ENCODE measurements around the gene CACNA2D1.
"Not testable (repeated sequence)": the region's sequence is repeated elsewhere in the genome, so short reads cannot be mapped to it uniquely, and the experiment has no call there.

The CACNA2D1 gene

DNA sequence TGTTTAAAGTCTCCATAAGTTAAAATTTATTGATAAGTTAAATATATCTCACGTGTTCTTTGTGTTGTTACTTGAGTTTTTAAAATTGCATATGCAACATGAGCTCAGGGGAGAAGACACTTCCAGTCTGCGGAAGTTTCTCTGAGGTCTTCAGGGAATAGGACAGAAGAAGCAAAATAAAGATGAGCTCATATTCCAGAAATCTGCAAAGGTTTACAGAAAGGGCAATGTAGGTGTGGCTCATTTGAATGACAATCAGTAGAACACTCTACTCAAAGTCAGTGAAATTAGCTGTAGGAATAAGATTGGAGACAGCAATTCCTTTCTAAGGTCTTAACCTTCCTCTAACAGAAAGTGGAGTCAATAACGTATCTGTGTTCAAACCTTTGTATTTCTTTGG lies 53.7 kb downstream of the CACNA2D1 start:
- DNase-seq = no peak

DNA sequence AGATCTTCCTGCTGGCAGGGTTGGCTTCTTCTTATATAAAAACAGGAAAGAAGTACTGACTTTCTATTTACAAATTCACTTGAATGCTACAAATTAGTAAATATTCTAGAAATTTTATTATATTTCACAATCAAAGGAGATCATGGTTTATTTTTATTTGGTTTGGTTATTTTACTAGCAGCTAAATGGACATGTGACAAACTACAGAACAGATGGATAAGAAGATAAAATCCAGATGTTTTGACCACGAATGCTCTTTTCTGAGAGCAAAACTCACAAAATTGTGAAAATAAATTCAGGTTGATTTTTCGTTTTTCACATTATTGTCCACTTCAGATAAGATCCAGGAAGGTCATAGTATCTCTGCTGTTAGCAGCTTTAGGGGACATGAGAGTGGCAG lies 55.4 kb downstream of the CACNA2D1 start:
- DNase-seq = no peak

DNA sequence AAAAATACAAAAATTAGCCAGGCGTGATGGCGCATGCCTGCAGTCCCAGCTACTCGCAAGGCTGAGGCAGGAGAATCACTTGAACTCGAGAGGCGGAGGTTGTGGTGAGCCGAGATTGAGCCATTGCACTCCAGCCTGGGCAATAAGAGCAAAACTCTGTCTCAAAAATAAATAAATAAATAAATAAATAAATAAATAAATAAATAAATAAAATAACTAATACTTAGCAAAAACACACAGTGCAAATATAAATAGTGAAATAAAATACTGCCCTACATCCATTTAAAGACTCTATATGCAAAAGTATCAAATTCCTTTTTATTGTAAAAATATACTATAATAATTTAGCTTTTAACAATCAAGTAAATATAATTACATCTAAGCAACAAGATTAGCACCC lies 57.0 kb downstream of the CACNA2D1 start:
- not testable (repeated sequence) for DNase-seq

DNA sequence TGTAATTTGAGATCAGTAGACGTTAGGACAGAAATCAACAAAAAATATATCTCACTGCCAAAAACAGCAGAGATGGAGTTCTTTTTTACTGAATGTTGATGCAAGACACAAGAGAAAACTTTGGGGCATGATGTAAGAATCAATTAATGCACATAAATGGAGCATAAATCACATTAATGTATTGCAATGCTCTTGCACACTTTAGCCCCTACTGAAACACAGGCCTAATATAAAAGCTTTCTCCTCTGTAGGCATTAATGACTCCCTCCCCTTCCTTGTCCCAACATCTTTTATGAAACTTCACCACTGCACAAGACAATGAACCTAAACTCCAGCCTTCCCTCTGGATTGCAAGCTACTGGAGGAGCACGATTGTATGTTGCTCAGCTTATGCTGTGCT lies 58.8 kb downstream of the CACNA2D1 start:
- DNase-seq = no peak

DNA sequence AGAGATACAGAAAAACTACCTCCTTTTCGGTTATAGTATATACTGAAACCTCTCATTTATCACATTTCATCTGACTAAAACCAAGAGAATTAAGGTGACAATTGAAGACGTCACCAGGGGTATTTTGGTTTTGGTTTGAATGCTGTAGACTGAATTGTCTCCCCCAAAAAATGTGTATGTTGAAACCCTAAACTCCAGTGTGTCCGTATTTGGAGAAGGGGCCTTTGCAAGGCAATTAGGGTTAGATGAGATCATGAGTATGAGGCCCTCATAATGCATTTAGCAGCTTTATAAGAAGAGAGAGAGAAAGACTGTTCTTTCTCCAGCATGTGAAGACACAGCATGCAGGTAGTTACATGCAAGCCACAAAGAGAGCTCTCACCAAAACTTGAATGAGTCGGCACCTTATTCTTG lies 59.5 kb downstream of the CACNA2D1 start:
- no peak for DNase-seq

DNA sequence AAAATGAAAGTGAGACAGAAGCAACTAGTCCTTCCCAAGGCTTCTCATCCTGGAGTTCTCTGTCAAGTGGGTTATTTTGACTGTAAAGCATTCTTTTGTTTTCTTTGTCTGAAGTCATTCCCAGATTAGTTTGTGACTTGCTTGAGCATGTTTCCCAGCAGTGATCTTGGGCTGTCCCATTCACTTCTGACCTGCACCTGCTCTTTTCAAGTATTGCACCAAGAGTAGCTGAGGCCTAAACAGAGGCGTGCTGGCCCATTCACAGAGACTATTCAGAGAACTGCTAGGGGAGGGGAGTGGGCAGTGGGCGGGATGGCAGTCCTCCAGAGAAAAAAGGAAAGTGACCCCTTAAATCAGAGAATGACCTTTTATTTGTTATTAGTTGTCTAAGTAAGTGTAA lies 61.3 kb downstream of the CACNA2D1 start:
- DNase-seq = no peak

DNA sequence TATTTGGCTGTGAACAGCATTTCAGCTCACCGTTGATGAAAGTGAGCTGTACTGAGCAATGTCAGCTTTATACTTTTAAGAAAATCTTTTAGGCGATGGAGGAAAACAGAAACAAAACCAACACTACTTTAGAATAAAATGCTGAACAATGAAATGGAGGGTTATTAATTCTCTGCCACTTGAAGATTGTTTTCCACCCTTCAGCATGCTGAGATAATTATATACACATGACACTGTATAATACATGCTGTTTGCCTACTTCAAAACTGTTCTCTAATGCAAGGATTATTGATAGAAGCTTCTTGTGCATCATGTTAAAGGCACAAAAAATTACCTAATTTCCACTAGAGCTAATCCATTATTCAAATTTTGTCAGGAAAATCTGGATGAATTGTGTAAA lies 66.8 kb downstream of the CACNA2D1 start:
- peak; percentile 20 to 41 for DNase-seq

DNA sequence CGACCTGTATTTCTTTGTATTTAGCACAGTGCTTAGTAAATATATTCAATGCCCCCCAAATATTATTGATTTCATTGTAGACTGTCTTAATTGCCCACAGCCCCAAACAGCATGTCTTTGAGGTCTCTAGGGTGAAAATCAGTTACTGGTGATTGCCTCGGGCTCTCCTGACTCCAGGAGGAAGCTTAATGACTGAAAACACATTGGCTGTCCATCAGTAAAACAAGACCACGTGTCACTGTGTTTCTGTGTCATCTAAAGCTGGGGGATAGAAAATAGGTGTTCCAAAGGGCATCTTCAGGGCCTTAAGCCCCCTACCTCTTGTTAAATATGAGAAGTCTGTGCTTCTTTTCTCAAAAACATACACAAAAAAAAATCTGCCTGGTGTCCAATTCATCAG lies 67.9 kb downstream of the CACNA2D1 start:
- DNase-seq = peak in 1 of 2 experiments; percentile 28

DNA sequence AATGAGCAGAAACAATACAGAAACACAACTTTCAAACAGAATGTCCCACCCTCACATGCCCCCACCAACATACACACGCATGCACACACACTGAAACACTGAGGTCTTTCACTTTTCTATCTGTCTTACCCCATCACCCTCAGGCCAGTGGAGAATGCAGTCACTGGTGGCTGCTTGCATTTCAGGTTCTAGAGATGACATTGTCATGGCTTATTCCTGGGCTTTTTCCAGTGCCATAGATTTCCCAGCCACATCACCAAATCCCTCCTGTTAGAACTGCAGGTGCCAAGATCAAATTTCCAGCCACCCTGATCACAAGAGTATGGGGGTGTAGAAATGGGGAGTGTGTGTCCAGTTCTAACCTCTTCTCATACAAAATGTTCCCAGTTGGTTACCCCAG lies 68.4 kb downstream of the CACNA2D1 start:
- DNase-seq = peak in 1 of 2 experiments; percentile 17

DNA sequence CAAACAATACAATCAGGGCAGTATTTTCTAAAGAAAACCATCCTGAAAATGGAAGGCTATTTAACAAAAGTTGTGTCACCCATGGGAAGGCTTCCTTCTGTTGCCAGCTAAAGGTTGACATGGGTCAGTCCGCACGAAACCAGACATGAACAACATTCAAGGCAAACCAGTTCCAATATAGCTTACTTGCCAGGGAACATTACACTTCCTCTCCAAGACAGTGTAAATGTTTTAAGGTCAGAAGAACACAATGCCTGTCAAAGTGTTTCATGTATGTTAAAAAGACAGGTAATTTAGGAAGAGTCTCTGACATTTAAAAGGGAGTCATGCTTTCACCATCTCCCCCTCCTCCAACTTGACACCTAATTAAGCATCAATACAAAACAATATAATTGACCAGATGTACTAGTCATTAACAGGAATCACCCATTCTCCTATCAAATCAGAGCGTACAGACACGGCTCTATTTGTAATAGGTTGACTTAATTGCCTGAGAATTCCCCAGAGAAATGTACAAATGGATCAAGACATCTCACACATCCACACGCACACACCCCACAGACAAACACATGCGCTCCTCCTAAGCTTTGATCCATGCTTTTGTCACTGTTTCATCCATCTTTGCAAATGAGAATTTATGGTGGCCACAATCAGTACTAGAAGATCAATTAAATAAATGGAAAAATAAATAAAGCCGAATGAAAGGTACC lies 69.5 kb downstream of the CACNA2D1 start:
- peak; percentile 91 to 95 for DNase-seq

DNA sequence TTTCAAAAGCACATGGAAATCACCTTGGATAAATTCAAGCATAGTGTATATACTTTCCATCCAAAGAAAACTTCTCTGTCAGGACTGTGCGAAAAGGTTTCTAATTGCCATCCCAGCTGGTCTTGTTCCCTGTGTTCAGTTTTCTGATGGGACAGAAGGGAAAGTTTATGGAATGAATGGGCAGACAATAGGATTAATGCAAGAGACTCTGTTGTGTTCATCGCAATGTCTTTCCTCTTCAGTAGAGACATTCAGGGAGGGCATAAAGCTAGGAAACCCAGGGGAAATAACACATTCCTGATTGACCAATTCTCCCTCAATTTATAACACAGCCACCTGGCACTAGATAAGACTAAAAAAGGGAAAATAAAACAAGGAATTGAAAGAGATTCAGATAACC lies 78.9 kb downstream of the CACNA2D1 start:
- no peak for DNase-seq

DNA sequence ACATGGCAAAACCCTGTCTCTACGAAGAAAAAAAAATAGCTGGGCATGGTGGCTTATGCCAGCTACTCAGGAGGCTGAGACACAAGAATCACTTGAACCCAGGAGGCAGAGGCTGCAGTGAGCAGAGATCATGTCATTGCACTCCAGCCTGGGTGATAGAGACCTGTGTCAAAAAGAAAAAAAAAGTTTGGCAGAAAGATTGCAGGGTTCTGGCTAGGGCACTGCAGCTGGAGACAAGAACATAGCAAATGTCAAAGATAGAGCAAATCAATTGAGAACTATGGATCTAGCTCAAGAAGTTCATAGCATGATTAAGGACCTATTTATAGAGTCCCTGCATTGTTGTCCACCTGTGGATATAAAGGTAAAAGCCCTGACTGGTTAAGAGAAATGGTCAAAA lies 79.5 kb downstream of the CACNA2D1 start:
- DNase-seq = no peak

DNA sequence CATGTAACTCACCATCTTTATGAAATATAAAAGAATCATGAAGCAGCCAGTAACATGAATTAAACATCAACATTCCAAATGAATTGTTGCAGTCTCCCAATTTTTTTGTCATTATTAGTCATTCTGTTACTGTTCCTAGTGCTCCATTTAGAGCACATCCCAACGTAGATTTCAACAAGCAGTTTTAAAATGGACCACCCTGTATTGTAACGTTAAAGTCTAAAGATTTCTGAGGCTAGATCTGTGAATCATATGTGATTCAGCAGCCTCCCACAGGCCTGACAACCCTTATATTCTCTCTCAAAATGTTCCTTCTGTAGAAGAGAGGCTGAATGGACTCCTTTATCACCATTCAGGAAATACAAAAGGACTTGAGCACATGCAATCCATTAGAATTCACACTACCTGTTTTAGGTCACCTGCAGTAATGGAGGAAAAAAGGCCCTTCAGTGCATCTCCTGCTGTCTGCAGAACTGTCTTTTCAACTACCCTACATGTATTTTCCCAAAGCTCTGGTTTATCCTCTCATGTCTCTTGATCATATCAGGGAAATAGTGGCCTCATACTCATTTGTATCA lies 81.4 kb downstream of the CACNA2D1 start:
- no peak for DNase-seq

DNA sequence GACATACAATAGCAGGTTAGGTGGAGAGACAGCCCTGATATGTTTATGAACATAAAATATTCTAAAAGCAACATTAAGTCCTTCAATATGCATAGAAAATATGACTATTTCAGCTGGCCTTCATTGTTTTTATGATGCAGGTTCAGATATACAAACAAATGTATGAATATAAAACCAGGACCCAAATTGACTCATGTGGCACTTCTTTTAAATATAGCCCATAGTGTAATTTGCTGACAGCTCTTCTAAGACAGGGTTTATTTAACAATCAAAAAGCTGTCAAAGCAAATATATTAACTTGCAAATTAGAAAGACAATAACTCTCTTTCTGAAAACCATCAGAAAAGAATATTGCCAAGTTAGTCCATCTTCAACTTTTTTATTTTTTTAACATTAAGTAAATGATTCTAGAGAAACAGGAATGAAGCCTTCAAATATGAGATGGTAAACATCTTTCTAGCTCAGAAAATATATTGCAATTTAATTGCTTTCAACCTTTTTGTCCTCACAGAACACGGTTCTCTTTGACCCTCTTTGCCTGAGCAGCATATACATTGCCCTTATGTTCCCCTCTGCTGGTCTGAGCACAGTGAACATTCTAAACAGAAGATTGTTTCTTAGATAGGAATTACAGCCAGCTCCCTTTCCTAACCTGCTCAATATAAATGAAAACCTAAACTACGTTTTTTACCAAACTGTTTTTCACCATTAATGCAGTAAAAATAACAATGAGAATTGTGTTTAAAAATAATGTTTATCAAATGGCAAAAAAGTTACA lies 82.8 kb downstream of the CACNA2D1 start:
- no peak for DNase-seq

DNA sequence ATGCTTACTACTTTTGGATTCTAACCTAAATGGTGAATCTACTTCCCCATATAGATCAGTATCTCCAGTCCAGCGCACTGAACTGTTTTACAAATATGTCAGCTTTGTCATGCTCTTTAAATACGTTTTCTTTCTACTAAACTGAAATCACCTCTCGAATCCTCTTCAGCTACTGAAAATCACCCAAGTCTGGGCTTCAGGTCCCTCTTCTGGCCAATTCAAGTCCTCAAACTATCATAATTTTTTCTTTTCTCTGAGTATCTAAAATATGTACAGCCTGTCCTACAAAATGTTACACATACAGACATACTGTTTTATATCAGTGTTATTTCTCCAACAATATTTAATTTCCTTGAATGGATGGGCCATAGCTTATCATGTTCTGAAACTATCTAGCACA lies 84.2 kb downstream of the CACNA2D1 start:
- DNase-seq = no peak

DNA sequence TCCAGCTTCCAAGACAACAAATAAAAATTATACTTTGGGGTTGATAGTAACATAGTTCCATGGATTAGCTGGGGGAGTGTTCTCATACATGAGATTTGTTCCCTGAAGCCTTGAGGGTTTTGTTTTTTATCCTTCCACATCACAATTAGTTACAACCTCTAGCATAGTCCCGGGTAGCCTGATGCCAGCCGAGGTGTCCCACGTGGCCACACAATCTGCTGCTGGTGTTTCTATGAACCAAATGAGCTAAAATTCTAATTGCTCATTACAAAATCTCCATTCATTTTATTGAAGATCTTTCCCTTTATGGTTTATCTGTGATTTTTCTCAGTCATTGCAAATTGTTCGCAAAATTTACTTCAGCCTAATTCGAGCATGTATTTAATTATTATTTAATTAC lies 84.7 kb downstream of the CACNA2D1 start:
- DNase-seq = no peak

DNA sequence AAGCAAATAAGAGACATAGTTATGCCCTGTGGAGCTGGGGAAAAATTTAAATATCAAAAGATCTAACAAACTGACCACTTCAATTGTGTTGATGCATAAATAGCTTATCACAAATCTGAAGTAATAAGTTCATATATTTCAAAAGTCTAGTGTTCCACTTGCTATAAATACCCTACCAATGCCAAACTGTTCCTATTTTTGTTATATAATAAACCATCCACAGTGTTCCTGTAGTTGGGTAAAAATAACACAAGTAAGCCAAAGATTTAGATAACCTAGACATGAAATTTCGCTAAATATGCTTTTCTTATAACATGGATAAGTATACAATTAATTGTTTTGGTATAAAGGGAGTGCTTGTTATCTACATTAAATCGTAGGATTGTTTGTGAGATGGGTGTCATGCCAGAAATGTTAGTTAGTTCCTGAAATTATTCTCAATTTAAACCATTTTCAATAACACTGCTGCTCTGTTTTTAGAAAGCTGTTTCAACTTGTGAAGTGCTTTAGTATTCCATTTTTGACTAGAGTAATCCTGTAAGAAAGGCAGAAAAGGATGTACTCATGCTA lies 85.5 kb downstream of the CACNA2D1 start:
- no peak for DNase-seq

DNA sequence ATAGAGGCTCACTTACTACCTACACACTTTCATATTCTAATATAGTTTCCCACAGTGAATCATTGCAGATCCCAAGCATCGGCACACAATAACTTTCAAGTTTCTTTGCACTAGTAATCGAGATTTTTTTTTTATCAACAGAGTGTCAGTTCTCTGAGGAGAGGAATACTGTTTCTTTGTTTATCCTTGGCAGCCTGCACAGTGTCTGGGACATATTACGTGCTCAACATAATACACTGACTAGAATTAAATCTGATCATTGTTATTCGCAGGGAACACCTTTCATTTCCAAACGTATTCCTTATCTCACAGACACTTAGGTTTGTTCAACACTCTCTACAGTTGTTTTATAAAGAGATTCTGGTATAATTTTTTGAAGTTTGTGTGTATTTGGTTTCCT lies 95.3 kb downstream of the CACNA2D1 start:
- DNase-seq = no peak

DNA sequence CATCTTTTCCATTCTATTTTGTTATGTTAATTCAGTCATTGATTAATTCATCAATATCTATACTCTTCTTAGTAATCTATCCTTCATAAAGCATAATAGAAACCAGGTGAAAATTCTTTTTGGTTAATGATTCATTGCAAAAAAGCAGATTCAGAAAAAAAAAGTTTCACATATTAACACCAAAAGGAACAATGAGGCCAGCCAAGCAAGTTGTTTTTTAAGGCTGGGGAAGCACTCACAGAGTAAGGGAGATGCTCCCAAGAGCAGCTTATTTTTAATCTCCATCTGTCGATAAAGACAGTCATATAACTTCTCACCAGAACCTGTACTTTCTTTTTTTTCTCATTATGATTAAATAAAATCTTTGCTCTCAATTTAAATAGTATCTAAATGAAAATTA lies 95.8 kb downstream of the CACNA2D1 start:
- DNase-seq = no peak

DNA sequence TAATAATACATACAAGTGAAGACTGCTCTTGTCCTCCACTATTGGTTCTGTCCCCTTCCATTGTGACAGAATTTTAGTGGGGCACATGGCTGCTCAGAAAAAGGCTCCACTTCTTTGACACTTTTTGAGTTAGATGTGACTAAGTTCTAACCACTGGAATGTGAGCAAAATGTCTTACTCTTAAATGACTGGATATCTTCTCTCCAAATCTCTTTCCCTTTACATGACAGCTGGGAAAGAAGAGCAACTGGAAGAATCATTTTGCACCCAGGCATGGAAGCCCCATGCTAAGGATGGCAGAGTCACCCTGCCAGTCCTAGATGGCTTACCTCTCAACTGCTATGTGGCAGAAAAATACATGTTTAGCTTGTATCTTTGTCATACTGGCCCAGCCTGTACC lies 97.7 kb downstream of the CACNA2D1 start:
- no peak for DNase-seq

DNA sequence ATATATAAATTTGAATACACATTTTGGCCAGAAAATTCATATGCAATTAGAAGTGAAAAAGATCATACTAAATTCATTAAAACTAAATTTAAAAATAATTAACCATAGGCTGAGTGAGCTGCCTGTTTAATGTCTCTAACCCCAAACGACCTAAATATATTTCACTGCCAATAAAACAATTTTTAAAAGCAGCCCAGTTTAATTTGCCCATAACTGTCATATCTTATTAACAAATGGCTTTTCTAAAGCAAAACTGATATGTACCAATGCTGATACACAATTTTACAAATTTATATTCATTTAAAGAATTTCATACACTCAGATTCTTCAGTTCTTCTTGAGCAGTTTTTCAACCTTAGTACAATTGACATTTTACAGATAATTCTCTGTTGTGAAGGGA lies 99.9 kb downstream of the CACNA2D1 start:
- no peak for DNase-seq

DNA sequence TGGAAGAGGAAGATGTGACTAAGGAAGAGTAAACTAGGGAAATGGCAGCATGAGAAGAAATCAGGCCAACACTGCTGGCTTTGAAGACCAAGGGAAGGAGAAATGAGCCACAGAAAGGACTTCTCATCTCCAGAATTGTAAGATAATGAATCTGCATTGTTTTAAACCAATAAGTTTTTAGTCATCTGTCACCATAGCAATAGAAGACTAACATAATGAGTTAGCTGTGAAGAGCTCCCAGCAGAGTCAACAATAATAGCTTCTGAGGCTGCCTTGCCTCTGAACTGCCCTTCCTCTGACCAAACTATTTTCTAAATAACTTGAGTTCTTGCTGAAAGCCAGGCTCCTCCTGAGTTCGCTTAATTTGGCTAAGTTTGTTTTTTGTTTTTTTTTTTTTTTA lies 103.6 kb downstream of the CACNA2D1 start:
- DNase-seq = no peak

DNA sequence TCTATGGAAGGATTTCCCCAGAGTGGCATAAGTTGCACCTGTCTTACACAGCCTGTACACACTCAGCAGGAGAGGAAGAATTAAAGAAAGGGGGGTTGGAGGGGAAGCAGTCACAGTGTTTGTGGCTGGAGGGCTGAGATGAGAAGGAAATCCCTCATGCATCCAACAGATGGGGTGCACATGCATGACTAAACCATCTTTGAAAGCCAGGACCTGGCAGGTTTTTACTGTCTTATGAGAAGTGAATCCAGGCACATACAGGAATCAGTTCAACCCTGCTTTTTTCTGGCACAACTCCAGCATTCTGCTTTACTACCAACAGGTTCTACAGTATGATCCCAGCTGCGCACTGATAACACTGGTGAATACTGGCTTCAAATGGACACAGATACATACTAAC lies 107.7 kb downstream of the CACNA2D1 start:
- peak; percentile 63 to 77 for DNase-seq

DNA sequence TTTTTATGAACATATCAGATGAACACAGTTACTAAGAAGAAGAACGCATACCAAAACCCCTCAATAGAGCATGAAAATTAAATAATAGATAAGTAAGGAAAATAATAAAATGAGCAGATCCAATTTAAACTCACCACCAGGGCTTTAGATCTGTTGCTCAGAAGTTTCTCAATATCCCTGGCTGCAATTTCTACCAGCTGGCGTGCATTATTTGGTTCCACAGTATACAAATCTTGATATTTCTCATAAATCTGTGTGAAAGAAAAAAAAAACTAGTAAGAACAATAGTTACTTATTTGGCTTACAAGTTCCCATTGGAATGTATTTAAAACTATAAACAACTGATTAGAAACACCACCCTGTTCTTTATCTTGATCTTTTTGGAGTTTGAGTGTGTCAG lies 108.6 kb downstream of the CACNA2D1 start:
- no peak for DNase-seq
